ENCODE results near the gene DYNC1LI2. TPM values are rescaled to one million over a fixed set of nuclear protein-coding genes. Genes with fewer than 3 reads are reported as not detected.
A peak's percentile ranks its signal among the peaks of the same experiment; 100 is the strongest.
"Not testable (repeated sequence)": the region's sequence is repeated elsewhere in the genome, so short reads cannot be mapped to it uniquely, and the experiment has no call there.

Gene DYNC1LI2
- polyA plus RNA-seq (2013), result 48.3 TPM

DNA sequence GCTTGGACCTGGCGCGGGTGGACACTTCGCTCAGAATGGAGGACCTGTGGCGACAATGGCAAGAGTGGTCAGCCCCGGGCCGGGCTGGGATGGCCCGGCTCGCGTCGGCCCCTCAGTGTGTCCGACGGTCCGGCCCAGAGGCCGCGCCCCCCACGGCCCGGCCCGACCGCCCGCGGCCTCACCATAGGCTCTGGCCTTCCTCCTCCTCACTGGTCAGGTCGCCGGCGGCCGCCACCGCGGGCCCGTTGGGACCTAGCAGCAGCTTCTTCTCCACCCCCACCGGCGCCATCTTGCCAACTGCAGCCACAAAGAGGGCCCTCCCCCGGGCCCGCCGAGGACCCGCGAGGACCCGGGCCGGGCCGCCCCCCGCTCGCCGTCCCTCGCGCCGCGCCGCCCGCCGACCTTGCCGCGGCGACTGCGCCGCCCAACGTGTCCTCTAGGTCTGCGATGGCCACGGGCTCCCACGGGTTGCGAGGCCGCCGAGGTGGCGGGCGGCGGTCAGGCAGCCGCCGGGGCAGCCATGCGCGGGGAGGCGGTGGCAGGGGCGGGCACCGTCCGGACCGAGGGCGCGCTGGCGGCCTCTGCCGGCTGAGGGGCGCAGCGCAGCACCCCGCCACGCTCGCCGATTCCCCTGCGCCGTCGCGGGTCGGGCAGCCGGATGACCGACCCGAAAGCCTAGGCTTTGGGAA, at the start of gene DYNC1LI2:
Gene DYNC1LI2 (minus strand): TSS at position 307 of the 689 bp plus-strand sequence. CDS start 18 bp downstream, at position 289.
- 0% methylated on average over 88 of the region's 90 CpGs for WGBS (ENCODE audit: insufficient coverage)
- no peaks in the 10 kb centered on the region for H3K9me3 ChIP-seq (ENCODE audit: control extremely low read depth in 1 of 5, control insufficient read depth in 4 of 5, insufficient read depth in 2 of 5, low read depth in 1 of 5, low read length in 4 of 5)
- peak within 1 kb of the TSS; percentile 74 to 99 (median 94) for H3K4me3 ChIP-seq (ENCODE audit: control insufficient read depth in 1 of 7, extremely low read depth in 1 of 7, insufficient read depth in 4 of 7, low read depth in 2 of 7, low read length in 6 of 7)
- DNase-seq, result peak; percentile 76 to 83 (median 78)
- peaks cover 3 to 26% (median 11%) of the 10 kb centered on the region in 4 experiments for H3K36me3 ChIP-seq (ENCODE audit: control insufficient read depth in 4 of 4, insufficient read depth in 4 of 4, low read length in 3 of 4)
- H3K27me3 ChIP-seq (replicated peaks in 2 of 5; ENCODE audit: control insufficient read depth in 4 of 5, insufficient read depth in 5 of 5, low read length in 4 of 5), result peaks cover 0 to 18% (median 10%) of the 10 kb centered on the region in 5 experiments
- ChIA-PET POLR2A (no interaction called here), CTCF (interaction anchor here (0.6 to 4.1 kb wide), 9 partner anchors 10 to 105 kb away, joined by 3 to 24 read pairs (median 5); no protein-coding TSS in a partner anchor)
- H3K27ac ChIP-seq (ENCODE audit: insufficient read depth in 1 of 2, low read depth in 1 of 2, low read length in 2 of 2, poor library complexity in 1 of 2, severe bottlenecking in 2 of 2), result peak within 1 kb of the TSS; percentile 78 to 90
- peaks cover 16 to 32% (median 27%) of the 10 kb centered on the region in 4 experiments for H3K4me1 ChIP-seq (ENCODE audit: control extremely low read depth in 1 of 4, control insufficient read depth in 4 of 4, insufficient read depth in 4 of 4, low read length in 3 of 4)

DNA sequence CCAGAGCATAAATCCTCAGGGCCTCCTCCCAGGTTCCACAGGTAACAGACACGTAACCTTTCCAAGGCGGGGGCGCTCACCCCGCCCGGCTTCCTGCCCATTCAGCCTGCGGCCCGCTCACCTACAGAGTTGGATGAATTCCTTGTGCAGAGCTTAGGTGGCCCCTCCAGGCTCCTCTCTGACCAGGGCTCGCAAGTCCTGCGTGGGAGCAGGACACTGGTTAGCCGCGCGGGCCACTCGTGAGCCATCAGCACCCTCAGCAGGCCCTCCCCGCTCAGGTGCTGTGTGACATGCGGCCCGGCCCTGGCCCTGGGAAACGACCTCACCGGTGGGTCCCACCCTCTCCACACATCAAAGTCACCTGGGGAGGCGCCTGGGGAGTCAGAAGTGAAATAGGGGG, 49.4 kb upstream of the DYNC1LI2 start:
- Histone ChIP-seq H3K4me1 (ENCODE audit: control extremely low read depth in 1 of 4, control insufficient read depth in 4 of 4, insufficient read depth in 4 of 4, low read length in 3 of 4) (no peaks in the 10 kb centered on the region), H3K27ac (ENCODE audit: insufficient read depth in 1 of 2, low read depth in 1 of 2, low read length in 2 of 2, poor library complexity in 1 of 2, severe bottlenecking in 2 of 2) (no peak overlapping the region), H3K9me3 (ENCODE audit: control extremely low read depth in 1 of 5, control insufficient read depth in 4 of 5, insufficient read depth in 2 of 5, low read depth in 1 of 5, low read length in 4 of 5) (peaks cover 0 to 2% (median 0%) of the 10 kb centered on the region in 5 experiments), H3K36me3 (ENCODE audit: control insufficient read depth in 4 of 4, insufficient read depth in 4 of 4, low read length in 3 of 4) (peaks cover 7 to 33% (median 22%) of the 10 kb centered on the region in 4 experiments), H3K4me3 (ENCODE audit: control insufficient read depth in 1 of 7, extremely low read depth in 1 of 7, insufficient read depth in 4 of 7, low read depth in 2 of 7, low read length in 6 of 7) (no peak overlapping the region), H3K27me3 (replicated peaks in 2 of 5; ENCODE audit: control insufficient read depth in 4 of 5, insufficient read depth in 5 of 5, low read length in 4 of 5) (no peaks in the 10 kb centered on the region)
- ChIA-PET POLR2A (no interaction called here), CTCF (no interaction called here)
- DNase-seq, result no peak
- 100% methylated on average over 10 of the region's 19 CpGs for WGBS (ENCODE audit: insufficient coverage)

DNA sequence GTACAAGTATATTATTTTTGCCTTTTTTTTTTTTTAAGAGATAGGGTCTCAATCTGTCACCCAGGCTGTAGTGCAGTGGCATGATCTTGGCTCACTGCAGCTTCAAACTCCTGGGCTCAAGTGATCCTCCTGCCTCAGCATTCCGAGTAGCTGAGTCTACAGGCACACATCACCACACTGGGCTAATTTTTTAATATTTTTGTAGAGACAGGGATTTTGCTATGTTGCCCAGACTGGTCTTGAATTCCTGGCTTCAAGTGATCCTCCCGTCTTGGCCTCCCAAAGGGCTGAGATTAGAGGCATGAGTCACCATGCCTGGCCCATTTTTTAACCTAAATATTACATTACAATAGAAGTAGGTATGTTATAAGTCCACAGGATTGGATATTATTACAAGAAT, 46.8 kb upstream of the DYNC1LI2 start:
- H3K27me3 ChIP-seq (replicated peaks in 2 of 5; ENCODE audit: control insufficient read depth in 4 of 5, insufficient read depth in 5 of 5, low read length in 4 of 5), result no peaks in the 10 kb centered on the region
- H3K4me3 ChIP-seq (ENCODE audit: control insufficient read depth in 1 of 7, extremely low read depth in 1 of 7, insufficient read depth in 4 of 7, low read depth in 2 of 7, low read length in 6 of 7), result no peak overlapping the region
- no peak overlapping the region for H3K27ac ChIP-seq (ENCODE audit: insufficient read depth in 1 of 2, low read depth in 1 of 2, low read length in 2 of 2, poor library complexity in 1 of 2, severe bottlenecking in 2 of 2)
- no peaks in the 10 kb centered on the region for H3K4me1 ChIP-seq (ENCODE audit: control extremely low read depth in 1 of 4, control insufficient read depth in 4 of 4, insufficient read depth in 4 of 4, low read length in 3 of 4)
- WGBS (ENCODE audit: insufficient coverage), result 100% methylated on average over 1 of the region's 2 CpGs
- CTCF ChIA-PET, result no interaction called here
- POLR2A ChIA-PET, result interaction anchor here (0.6 kb wide), 1 partner anchor 46 kb away, joined by 4 read pairs; no protein-coding TSS in a partner anchor
- DNase-seq, result no peak
- peaks cover 0 to 12% (median 5%) of the 10 kb centered on the region in 4 experiments for H3K36me3 ChIP-seq (ENCODE audit: control insufficient read depth in 4 of 4, insufficient read depth in 4 of 4, low read length in 3 of 4)
- H3K9me3 ChIP-seq (ENCODE audit: control extremely low read depth in 1 of 5, control insufficient read depth in 4 of 5, insufficient read depth in 2 of 5, low read depth in 1 of 5, low read length in 4 of 5), result peaks cover 0 to 2% (median 0%) of the 10 kb centered on the region in 5 experiments

DNA sequence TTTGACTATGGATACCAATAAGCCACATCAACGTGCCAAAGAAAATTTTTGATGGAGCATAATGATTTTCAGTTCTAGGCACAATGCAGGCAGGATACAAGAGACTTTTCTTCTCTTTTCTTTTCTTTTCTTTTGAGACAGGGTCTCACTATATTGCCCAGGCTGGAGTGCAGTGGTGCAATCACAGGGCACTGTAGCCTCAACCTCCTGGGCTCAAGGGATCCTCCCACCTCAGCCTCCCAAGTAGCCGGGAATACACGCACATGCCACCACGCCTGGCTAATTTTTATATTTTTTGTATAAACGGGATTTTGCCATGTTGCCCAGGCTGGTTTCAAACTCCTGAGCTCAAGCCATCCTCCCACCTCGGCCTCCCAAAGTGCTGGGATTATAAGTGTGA, 42.6 kb upstream of the DYNC1LI2 start:
- 98% methylated on average over 6 of the region's 6 CpGs for WGBS (ENCODE audit: insufficient coverage)
- H3K4me1 ChIP-seq (ENCODE audit: control extremely low read depth in 1 of 4, control insufficient read depth in 4 of 4, insufficient read depth in 4 of 4, low read length in 3 of 4); DNase-seq; H3K4me3 ChIP-seq (ENCODE audit: control insufficient read depth in 1 of 7, extremely low read depth in 1 of 7, insufficient read depth in 4 of 7, low read depth in 2 of 7, low read length in 6 of 7); POLR2A ChIA-PET; H3K9me3 ChIP-seq (ENCODE audit: control extremely low read depth in 1 of 5, control insufficient read depth in 4 of 5, insufficient read depth in 2 of 5, low read depth in 1 of 5, low read length in 4 of 5); CTCF ChIA-PET; H3K27me3 ChIP-seq (replicated peaks in 2 of 5; ENCODE audit: control insufficient read depth in 4 of 5, insufficient read depth in 5 of 5, low read length in 4 of 5); H3K27ac ChIP-seq (ENCODE audit: insufficient read depth in 1 of 2, low read depth in 1 of 2, low read length in 2 of 2, poor library complexity in 1 of 2, severe bottlenecking in 2 of 2); H3K36me3 ChIP-seq (ENCODE audit: control insufficient read depth in 4 of 4, insufficient read depth in 4 of 4, low read length in 3 of 4): not testable (repeated sequence)

DNA sequence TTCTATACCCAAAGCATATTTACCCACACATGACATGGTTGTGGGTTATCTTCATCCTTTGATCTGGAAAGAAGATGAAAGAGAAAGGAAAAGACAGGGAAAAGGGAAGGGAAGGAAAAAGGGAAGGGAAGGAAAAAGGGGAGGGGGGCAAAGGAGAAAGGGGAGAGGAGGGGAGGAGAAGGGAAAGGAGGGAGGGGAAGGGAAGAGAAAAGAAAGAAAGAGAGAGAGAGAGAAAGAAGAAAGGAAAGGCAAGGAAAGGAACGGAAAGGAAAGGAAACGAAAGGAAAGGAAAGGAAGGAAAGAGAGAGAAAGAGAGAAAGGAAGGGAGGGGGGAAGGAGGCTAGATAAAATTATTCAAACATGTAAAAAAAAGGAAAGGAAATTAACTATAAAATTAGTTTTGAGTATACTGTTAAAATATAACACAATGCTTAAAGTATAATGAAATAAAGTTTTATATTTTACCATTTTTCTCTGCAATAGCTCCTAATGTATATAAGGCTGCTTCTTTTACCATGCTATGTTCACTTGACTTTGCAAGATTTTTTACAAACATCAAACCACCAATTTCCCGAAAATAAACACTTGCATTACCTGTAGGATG, 38.8 kb upstream of the DYNC1LI2 start:
- Histone ChIP-seq H3K9me3 (ENCODE audit: control extremely low read depth in 1 of 5, control insufficient read depth in 4 of 5, insufficient read depth in 2 of 5, low read depth in 1 of 5, low read length in 4 of 5) (no peaks in the 10 kb centered on the region), H3K36me3 (ENCODE audit: control insufficient read depth in 4 of 4, insufficient read depth in 4 of 4, low read length in 3 of 4) (no peaks in the 10 kb centered on the region), H3K27me3 (replicated peaks in 2 of 5; ENCODE audit: control insufficient read depth in 4 of 5, insufficient read depth in 5 of 5, low read length in 4 of 5) (peaks cover 0 to 2% (median 0%) of the 10 kb centered on the region in 5 experiments), H3K4me1 (ENCODE audit: control extremely low read depth in 1 of 4, control insufficient read depth in 4 of 4, insufficient read depth in 4 of 4, low read length in 3 of 4) (no peaks in the 10 kb centered on the region), H3K27ac (ENCODE audit: insufficient read depth in 1 of 2, low read depth in 1 of 2, low read length in 2 of 2, poor library complexity in 1 of 2, severe bottlenecking in 2 of 2) (no peak overlapping the region), H3K4me3 (ENCODE audit: control insufficient read depth in 1 of 7, extremely low read depth in 1 of 7, insufficient read depth in 4 of 7, low read depth in 2 of 7, low read length in 6 of 7) (no peak overlapping the region)
- ChIA-PET POLR2A (no interaction called here), CTCF (no interaction called here)
- WGBS (ENCODE audit: insufficient coverage), result 75% methylated on average over 1 of the region's 3 CpGs
- no peak for DNase-seq

GRCh38 chr16:66787427-66787826, 36.0 kb upstream of the DYNC1LI2 start:
- no peak overlapping the region for H3K4me3 ChIP-seq (ENCODE audit: control insufficient read depth in 1 of 7, extremely low read depth in 1 of 7, insufficient read depth in 4 of 7, low read depth in 2 of 7, low read length in 6 of 7)
- no peaks in the 10 kb centered on the region for H3K36me3 ChIP-seq (ENCODE audit: control insufficient read depth in 4 of 4, insufficient read depth in 4 of 4, low read length in 3 of 4)
- no peaks in the 10 kb centered on the region for H3K4me1 ChIP-seq (ENCODE audit: control extremely low read depth in 1 of 4, control insufficient read depth in 4 of 4, insufficient read depth in 4 of 4, low read length in 3 of 4)
- DNase-seq, result no peak
- no peaks in the 10 kb centered on the region for H3K9me3 ChIP-seq (ENCODE audit: control extremely low read depth in 1 of 5, control insufficient read depth in 4 of 5, insufficient read depth in 2 of 5, low read depth in 1 of 5, low read length in 4 of 5)
- H3K27ac ChIP-seq (ENCODE audit: insufficient read depth in 1 of 2, low read depth in 1 of 2, low read length in 2 of 2, poor library complexity in 1 of 2, severe bottlenecking in 2 of 2), result no peak overlapping the region
- CTCF ChIA-PET, result no interaction called here
- H3K27me3 ChIP-seq (replicated peaks in 2 of 5; ENCODE audit: control insufficient read depth in 4 of 5, insufficient read depth in 5 of 5, low read length in 4 of 5), result peaks cover 0 to 2% (median 0%) of the 10 kb centered on the region in 5 experiments
- 100% methylated on average over 1 of the region's 2 CpGs for WGBS (ENCODE audit: insufficient coverage)
- POLR2A ChIA-PET, result no interaction called here

GRCh38 chr16:66786551-66786950, 35.1 kb upstream of the DYNC1LI2 start:
- POLR2A ChIA-PET, result no interaction called here
- 100% methylated on average over 3 of the region's 3 CpGs for WGBS (ENCODE audit: insufficient coverage)
- no peaks in the 10 kb centered on the region for H3K9me3 ChIP-seq (ENCODE audit: control extremely low read depth in 1 of 5, control insufficient read depth in 4 of 5, insufficient read depth in 2 of 5, low read depth in 1 of 5, low read length in 4 of 5)
- DNase-seq, result no peak
- no peaks in the 10 kb centered on the region for H3K4me1 ChIP-seq (ENCODE audit: control extremely low read depth in 1 of 4, control insufficient read depth in 4 of 4, insufficient read depth in 4 of 4, low read length in 3 of 4)
- peaks cover 0 to 2% (median 0%) of the 10 kb centered on the region in 5 experiments for H3K27me3 ChIP-seq (replicated peaks in 2 of 5; ENCODE audit: control insufficient read depth in 4 of 5, insufficient read depth in 5 of 5, low read length in 4 of 5)
- H3K27ac ChIP-seq (ENCODE audit: insufficient read depth in 1 of 2, low read depth in 1 of 2, low read length in 2 of 2, poor library complexity in 1 of 2, severe bottlenecking in 2 of 2), result no peak overlapping the region
- H3K36me3 ChIP-seq (ENCODE audit: control insufficient read depth in 4 of 4, insufficient read depth in 4 of 4, low read length in 3 of 4), result no peaks in the 10 kb centered on the region
- CTCF ChIA-PET, result no interaction called here
- H3K4me3 ChIP-seq (ENCODE audit: control insufficient read depth in 1 of 7, extremely low read depth in 1 of 7, insufficient read depth in 4 of 7, low read depth in 2 of 7, low read length in 6 of 7), result no peak overlapping the region

Measured in common myeloid progenitor, CD34-positive (primary cell).